Body of pancreas (tissue), 4 donors: ENCODE data around the gene PROM2. TPM values are rescaled to one million over a fixed set of nuclear protein-coding genes. Genes with fewer than 3 reads are reported as not detected.

Experiments
- ATAC-seq: fragments of 150-250 bp; one replicate; pipeline ENCODE4 v1.9.1; 2016
- DNase-seq, 4 donors: peaks; one replicate each; pipeline ENCODE4 v3.0.0-alpha.2; 2019
- H3K27ac ChIP-seq, 4 donors: fragments of 200-600 bp; sonication (generic); 1 replicate in 3 of 4; 2 replicates in 1 of 4; pipeline versions ENCODE4 v1.5.1 to v1.6.1; 2016 to 2019; ENCODE audit warnings: mild to moderate bottlenecking in 1 of 4, mixed read lengths in 1 of 4, moderate library complexity in 1 of 4
- H3K27me3 ChIP-seq, 2 donors: fragments of 200-600 bp; sonication (generic); one replicate each; pipeline ENCODE4 v1.6.0; 2016; ENCODE audit warnings: mild to moderate bottlenecking in 1 of 2
- H3K36me3 ChIP-seq, 2 donors: fragments of 200-600 bp; sonication (generic); replicated peaks in 1 of 2; 2 replicates each; pipeline ENCODE4 v1.5.1; 2016; ENCODE audit warnings: low read depth in 2 of 2; ENCODE audit not compliant: insufficient read depth in 1 of 2
- H3K4me1 ChIP-seq: fragments of 200-600 bp; sonication (generic); one replicate; pipeline ENCODE4 v1.6.0; 2016
- H3K4me3 ChIP-seq, 2 donors: fragments of 200-600 bp; sonication (generic); 1 replicate in 1 of 2; 2 replicates in 1 of 2; pipeline ENCODE4 v1.5.1; 2016 to 2019
- H3K9me3 ChIP-seq, 3 donors: fragments of 200-600 bp; sonication (generic); 1 replicate in 2 of 3; 2 replicates in 1 of 3; pipeline ENCODE4 v1.5.1; 2016
- POLR2A ChIP-seq, 3 donors: fragments of 450-650 bp; IDR thresholded peaks; one replicate each; pipeline ENCODE4 v1.6.1; 2016; ENCODE audit warnings: antibody characterized with exemption in 3 of 3, mild to moderate bottlenecking in 2 of 3
- WGBS, 2 donors: methylation state at CpG; one replicate each; pipeline ENCODE4 v1.1.5; 2017; 5-methylcytosine and 5-hydroxymethylcytosine counted together
- intact Hi-C: fragments of 100-400 bp; cut with DNase I; formaldehyde crosslinking; loops from one replicate; pipeline ENCODE4 v1.15.1; 2023
- total RNA-seq, 2 donors: library from RNA; depleted of rRNA; stranded (reverse); fragments of >200 nt; gene quantifications; one replicate each; pipeline ENCODE4 v1.1.0, GENCODE V29; 2016
- TF ChIP-seq, protein P1 (sequence below), 7 experiments: fragments of 450-650 bp in 4 of 7; fragments of 200-600 bp in 3 of 7; sonication (generic) in 3 of 7; IDR thresholded peaks; one replicate each; pipeline ENCODE4 v1.5.1; 2016 to 2019; ENCODE audit warnings: antibody characterized with exemption in 7 of 7

PROM2 gene
- total RNA-seq, 2 donors from 2014 or later = 17.6 to 31.6 TPM

- TF ChIP-seq, protein P1, sequence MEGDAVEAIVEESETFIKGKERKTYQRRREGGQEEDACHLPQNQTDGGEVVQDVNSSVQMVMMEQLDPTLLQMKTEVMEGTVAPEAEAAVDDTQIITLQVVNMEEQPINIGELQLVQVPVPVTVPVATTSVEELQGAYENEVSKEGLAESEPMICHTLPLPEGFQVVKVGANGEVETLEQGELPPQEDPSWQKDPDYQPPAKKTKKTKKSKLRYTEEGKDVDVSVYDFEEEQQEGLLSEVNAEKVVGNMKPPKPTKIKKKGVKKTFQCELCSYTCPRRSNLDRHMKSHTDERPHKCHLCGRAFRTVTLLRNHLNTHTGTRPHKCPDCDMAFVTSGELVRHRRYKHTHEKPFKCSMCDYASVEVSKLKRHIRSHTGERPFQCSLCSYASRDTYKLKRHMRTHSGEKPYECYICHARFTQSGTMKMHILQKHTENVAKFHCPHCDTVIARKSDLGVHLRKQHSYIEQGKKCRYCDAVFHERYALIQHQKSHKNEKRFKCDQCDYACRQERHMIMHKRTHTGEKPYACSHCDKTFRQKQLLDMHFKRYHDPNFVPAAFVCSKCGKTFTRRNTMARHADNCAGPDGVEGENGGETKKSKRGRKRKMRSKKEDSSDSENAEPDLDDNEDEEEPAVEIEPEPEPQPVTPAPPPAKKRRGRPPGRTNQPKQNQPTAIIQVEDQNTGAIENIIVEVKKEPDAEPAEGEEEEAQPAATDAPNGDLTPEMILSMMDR (IDR thresholded peaks at IDR 0.05) = no peak
- no peak for TF ChIP-seq POLR2A (IDR thresholded peaks at IDR 0.05)
- H3K4me3 ChIP-seq = no peak overlapping the region
- intact Hi-C loops = no loop called here
- H3K27ac ChIP-seq = no peak overlapping the region
- H3K36me3 ChIP-seq = no peaks in the 10 kb centered on the region
- no peaks in the 10 kb centered on the region for H3K9me3 ChIP-seq
- WGBS, 2 donors = 85 to 88% methylated on average over 4 of the region's 4 CpGs
- no peaks in the 10 kb centered on the region for H3K4me1 ChIP-seq
- DNase-seq = peak in 1 of 4 donors; percentile 6
- no peaks in the 10 kb centered on the region for H3K27me3 ChIP-seq
- no peak for ATAC-seq
Observed at GRCh38 chr2:95265182-95265581, 9.1 kb upstream of the PROM2 start.

DNA sequence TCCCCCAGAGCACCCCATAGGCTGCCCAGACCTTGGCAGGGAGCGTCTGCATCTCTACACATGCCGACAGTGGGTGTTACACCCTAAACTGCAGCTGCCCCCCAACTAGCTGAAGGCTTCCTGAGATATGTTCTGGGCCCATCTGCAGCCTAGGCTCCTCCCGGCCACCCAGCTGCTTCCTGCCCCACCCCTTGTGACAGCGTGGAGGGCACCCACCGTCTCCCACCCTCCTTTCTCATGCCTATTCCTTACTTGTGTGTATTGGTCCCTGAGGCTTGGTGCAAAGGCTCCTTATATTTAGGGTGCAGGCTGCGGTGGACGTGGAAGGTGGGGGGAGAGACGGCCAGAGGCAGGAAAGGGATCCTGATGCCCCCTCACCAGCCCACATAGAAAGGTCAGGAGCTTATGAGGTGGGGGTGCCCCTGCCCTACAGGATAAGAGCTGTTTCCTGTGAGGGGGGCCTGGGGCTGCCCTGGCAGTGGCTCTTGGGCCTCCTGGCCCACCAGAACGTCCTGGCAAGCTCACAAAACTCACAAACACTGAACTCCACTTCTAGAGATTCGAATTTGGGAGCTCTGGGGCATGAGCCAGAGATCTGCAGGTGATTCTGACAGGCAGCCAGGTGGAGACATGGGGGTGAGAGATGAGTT is 7.3 kb upstream of the PROM2 start:
- DNase-seq (no peak), ATAC-seq (no peak)
- WGBS, 2 donors = 76 to 78% methylated on average over 10 of the region's 10 CpGs
- H3K9me3 ChIP-seq = no peaks in the 10 kb centered on the region
- intact Hi-C loops = no loop called here
- no peaks in the 10 kb centered on the region for H3K27me3 ChIP-seq
- TF ChIP-seq POLR2A (IDR thresholded peaks at IDR 0.05) = no peak
- TF ChIP-seq, protein P1 (IDR thresholded peaks at IDR 0.05) = no peak
- no peak overlapping the region for H3K4me3 ChIP-seq
- no peaks in the 10 kb centered on the region for H3K36me3 ChIP-seq
- H3K27ac ChIP-seq = no peak overlapping the region
- H3K4me1 ChIP-seq = no peaks in the 10 kb centered on the region

DNA sequence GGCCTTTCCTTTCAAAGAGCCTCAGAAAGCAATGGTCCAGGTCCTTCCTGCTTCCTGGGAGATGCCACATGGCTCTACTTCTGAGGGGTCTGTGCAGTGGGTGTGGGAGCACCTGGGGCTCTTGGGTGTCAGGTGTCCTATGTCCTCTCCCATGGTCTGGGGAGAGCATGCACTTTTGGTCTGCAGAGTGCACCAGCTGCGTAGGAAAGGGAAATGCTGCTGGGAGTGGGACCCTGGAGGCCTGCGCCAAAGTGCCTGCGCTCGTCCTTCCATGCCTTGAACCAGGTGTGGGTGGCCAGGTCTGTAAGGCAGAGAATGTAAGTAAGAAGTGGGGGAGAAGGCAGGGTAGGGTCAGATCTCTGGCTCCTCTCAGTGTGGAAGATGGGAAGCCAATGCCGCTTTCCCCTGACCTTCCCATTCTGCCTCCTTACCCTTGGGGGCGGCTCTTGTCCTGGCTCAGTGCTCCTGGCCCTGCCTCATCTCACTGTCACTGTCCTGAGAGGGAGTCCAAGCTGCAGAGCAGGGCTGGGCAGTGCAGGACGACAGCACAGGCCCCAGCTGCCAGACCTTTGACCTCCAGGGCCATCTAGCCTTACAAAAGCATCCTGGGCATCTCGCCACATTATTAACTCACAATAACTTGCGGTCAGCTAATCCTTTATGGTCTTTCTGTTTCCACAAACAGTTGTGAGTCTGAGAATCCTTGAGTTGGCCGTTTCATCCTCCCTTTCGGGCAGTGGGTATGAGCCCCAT is 6.6 kb upstream of the PROM2 start:
- Histone ChIP-seq H3K27ac (no peak overlapping the region), H3K27me3 (no peaks in the 10 kb centered on the region), H3K4me3 (no peak overlapping the region), H3K36me3 (no peaks in the 10 kb centered on the region), H3K9me3 (no peaks in the 10 kb centered on the region), H3K4me1 (no peaks in the 10 kb centered on the region)
- intact Hi-C loops = no loop called here
- no peak for TF ChIP-seq POLR2A (IDR thresholded peaks at IDR 0.05)
- TF ChIP-seq, protein P1 (IDR thresholded peaks at IDR 0.05) = no peak
- DNase-seq (peak in 2 of 4 donors; percentile 2 to 10), ATAC-seq (no peak)
- 77 to 88% methylated on average over 11 of the region's 11 CpGs for WGBS, 2 donors

DNA sequence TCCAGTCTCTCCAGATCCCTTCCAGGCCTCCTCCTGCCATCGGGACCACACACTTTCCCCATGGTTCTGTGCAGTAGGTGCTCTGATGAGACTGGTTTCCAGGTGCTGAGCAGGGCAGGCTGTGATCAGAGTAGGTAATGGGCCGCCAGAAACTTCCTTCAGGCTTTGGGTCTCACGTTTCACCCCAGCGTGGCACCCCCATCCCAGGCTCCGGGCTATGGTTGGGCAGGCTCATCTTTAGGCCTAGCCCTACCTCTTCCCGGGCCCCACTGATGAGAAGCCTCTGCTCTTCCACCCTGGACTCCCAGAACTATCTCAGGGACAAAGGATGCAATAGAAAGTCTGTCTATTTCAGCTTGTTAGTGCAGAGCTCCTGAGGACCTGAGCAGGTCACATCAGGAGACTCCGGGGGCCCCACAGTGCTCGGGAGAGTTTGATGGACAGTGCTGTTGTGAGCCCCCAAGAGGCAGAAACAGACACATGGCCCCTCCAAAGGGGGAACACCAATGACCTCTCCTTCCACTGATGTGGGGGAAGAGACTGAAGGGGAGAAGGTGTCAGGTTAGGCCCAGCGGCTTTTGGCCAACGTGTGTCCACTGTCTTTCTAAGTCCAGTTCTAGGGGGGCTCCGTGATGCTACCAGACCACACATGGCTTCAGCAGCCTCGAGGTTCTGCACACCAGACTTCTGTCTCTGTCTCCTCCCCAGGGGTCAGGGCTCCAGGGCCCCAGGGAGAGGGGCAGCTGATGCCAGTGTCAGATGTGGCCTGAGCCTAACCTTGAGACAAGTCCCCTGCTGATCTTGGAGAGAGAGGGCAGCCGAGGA is 5.8 kb upstream of the PROM2 start:
- intact Hi-C loops = no loop called here
- no peak for ATAC-seq
- WGBS, 2 donors = 77 to 83% methylated on average over 6 to 13 of the region's 13 CpGs

More for the DNA sequence above, 5.8 kb upstream of the PROM2 start:
- Histone ChIP-seq H3K9me3 (no peaks in the 10 kb centered on the region), H3K27me3 (no peaks in the 10 kb centered on the region), H3K4me1 (peaks cover 6% of the 10 kb centered on the region), H3K36me3 (no peaks in the 10 kb centered on the region), H3K27ac (no peak overlapping the region), H3K4me3 (no peak overlapping the region)
- DNase-seq = peak in 1 of 4 donors; percentile 2
- no peak for TF ChIP-seq POLR2A (IDR thresholded peaks at IDR 0.05)
- TF ChIP-seq, protein P1 (IDR thresholded peaks at IDR 0.05) = no peak
